HCT116 (cell line): ENCODE data around the gene SLC38A3. TPM values are rescaled to one million over a fixed set of nuclear protein-coding genes. Genes with fewer than 3 reads are reported as not detected.

ENCODE experiments used
- ATAC-seq: fragments of 200-7000 bp; cut with Tn5 transposase; 2 replicates; pipeline ENCODE4 v1.9.1; 2020; ENCODE audit warnings: mild to moderate bottlenecking, moderate library complexity
- BruUV-seq: library from RNA; stranded (reverse); fragments of 400-500 nt; replicated peaks from 2 replicates; lab custom pipeline; 2021; lab: Mats Ljungman, UMichigan
- CTCF ChIA-PET: fragments of 300-600 bp; sonication (Branson Sonifier 250); formaldehyde crosslinking; loops from one replicate; lab custom pipeline; 2021; ENCODE audit warnings: antibody characterized with exemption; lab: Charles Lee
- POLR2A ChIA-PET: fragments of 300-600, 350-600 bp; sonication (Branson Sonifier 250); formaldehyde crosslinking; loops from one replicate; lab custom pipeline; 2021; ENCODE audit warnings: antibody characterized with exemption; lab: Charles Lee
- RAD21 ChIA-PET, 2 experiments: fragments of 300-600 bp; sonication (Branson Sonifier 250); formaldehyde crosslinking; loops; one replicate each; lab custom pipeline; 2023; ENCODE audit warnings: low total read pairs in 2 of 2; ENCODE audit not compliant: uncharacterized antibody in 2 of 2, unreplicated experiment in 2 of 2, low non-redundant PET in 1 of 2; lab: Charles Lee
- DNase-seq: peaks from one replicate; pipeline ENCODE4 v3.0.0-alpha.2; 2010; ENCODE audit warnings: low read depth, low spot score
- H2AFZ ChIP-seq: fragments of 200-600 bp; shearing (Covaris generic), sonication (generic); 2 replicates; pipeline ENCODE4 v1.6.1; 2017; ENCODE audit warnings: low read depth, mixed run types, mixed read lengths, antibody characterized with exemption, low read length; ENCODE audit not compliant: poor library complexity, severe bottlenecking
- H3K27ac ChIP-seq: 2 replicates; pipeline ENCODE4 v1.5.1; 2012; ENCODE audit warnings: low read depth, low read length
- H3K27me3 ChIP-seq: fragments of 200-600 bp; sonication (generic); 2 replicates; pipeline ENCODE4 v1.6.1; 2016; ENCODE audit warnings: mixed run types, low read length, mixed read lengths; ENCODE audit not compliant: insufficient read depth
- H3K36me3 ChIP-seq, 2 experiments: fragments of 200-500 bp in 1 of 2; fragments of 200-600 bp in 1 of 2; sonication (Bioruptor generic) in 1 of 2; sonication (generic) in 1 of 2; 2 replicates each; pipeline versions ENCODE4 v1.5.1 to v1.6.1; 2014 to 2016; ENCODE audit warnings: low read length in 2 of 2, inconsistent platforms in 1 of 2, mixed read lengths in 1 of 2, mixed run types in 1 of 2; ENCODE audit not compliant: insufficient read depth in 2 of 2, control insufficient read depth in 1 of 2
- H3K4me1 ChIP-seq, 2 experiments: fragments of 200-600 bp in 1 of 2; sonication (generic) in 1 of 2; 2 replicates each; pipeline versions ENCODE4 v1.5.1 to v1.6.1; 2012 to 2017; ENCODE audit warnings: low read length in 2 of 2, inconsistent platforms in 1 of 2, mild to moderate bottlenecking in 1 of 2, mixed read lengths in 1 of 2, mixed run types in 1 of 2, moderate library complexity in 1 of 2; ENCODE audit not compliant: insufficient read depth in 2 of 2, control insufficient read depth in 1 of 2
- H3K4me2 ChIP-seq: fragments of 200-600 bp; sonication (generic); 2 replicates; pipeline ENCODE4 v1.6.1; 2017; ENCODE audit warnings: mixed run types, low read length, mixed read lengths
- H3K4me3 ChIP-seq, 2 experiments: fragments of 200-600 bp in 1 of 2; sonication (generic) in 1 of 2; replicated peaks in 1 of 2; 2 replicates each; pipeline ENCODE4 v1.5.1; 2011 to 2016; ENCODE audit warnings: low read length in 2 of 2, control low read depth in 1 of 2, low read depth in 1 of 2, mild to moderate bottlenecking in 1 of 2, mixed read lengths in 1 of 2, mixed run types in 1 of 2
- H3K79me2 ChIP-seq: fragments of 200-600 bp; sonication (generic); 2 replicates; pipeline ENCODE4 v1.6.1; 2017; ENCODE audit warnings: mild to moderate bottlenecking, mixed run types, low read length, moderate library complexity, mixed read lengths; ENCODE audit not compliant: insufficient read depth
- H3K9ac ChIP-seq: fragments of 200-600 bp; sonication (generic); 2 replicates; pipeline ENCODE4 v1.6.1; 2016; ENCODE audit warnings: low read length, mixed read lengths
- H3K9me2 ChIP-seq: fragments of 200-600 bp; sonication (generic), shearing (Covaris generic); 2 replicates; pipeline ENCODE4 v1.6.1; 2017; ENCODE audit warnings: mixed run types, mild to moderate bottlenecking, moderate library complexity; ENCODE audit not compliant: insufficient read depth
- H3K9me3 ChIP-seq, 2 experiments: fragments of 200-500 bp in 1 of 2; fragments of 200-600 bp in 1 of 2; sonication (Bioruptor generic) in 1 of 2; sonication (generic) in 1 of 2; 2 replicates each; pipeline ENCODE4 v1.6.1; 2014 to 2017; ENCODE audit warnings: low read length in 2 of 2, mixed read lengths in 2 of 2, inconsistent platforms in 1 of 2, low read depth in 1 of 2, mild to moderate bottlenecking in 1 of 2, mixed run types in 1 of 2, moderate library complexity in 1 of 2; ENCODE audit not compliant: control insufficient read depth in 1 of 2, insufficient read depth in 1 of 2
- H4K20me1 ChIP-seq: fragments of 200-600 bp; sonication (generic), shearing (Covaris generic); 2 replicates; pipeline ENCODE4 v1.6.1; 2017; ENCODE audit warnings: mixed run types, mild to moderate bottlenecking, moderate library complexity; ENCODE audit not compliant: insufficient read depth
- CBX3 ChIP-seq: IDR thresholded peaks from 2 replicates; pipeline ENCODE4 v1.6.1; 2012; ENCODE audit warnings: low read depth
- EGR1 ChIP-seq: IDR thresholded peaks from 2 replicates; pipeline ENCODE4 v1.6.1; 2012; ENCODE audit warnings: low read depth
- EZH2 ChIP-seq: fragments of 200-600 bp; sonication (generic); IDR thresholded peaks from 2 replicates; pipeline ENCODE4 v1.6.1; 2017; ENCODE audit warnings: antibody characterized with exemption, mixed run types
- JUND ChIP-seq: IDR thresholded peaks from 2 replicates; pipeline ENCODE4 v1.6.1; 2012
- POLR2A ChIP-seq: IDR thresholded peaks from 2 replicates; pipeline ENCODE4 v1.7.0; 2011; ENCODE audit warnings: borderline replicate concordance; ENCODE audit not compliant: insufficient read depth, insufficient read length; ENCODE audit errors: extremely low read depth
- SP1 ChIP-seq: IDR thresholded peaks from 2 replicates; pipeline ENCODE4 v1.6.1; 2012; ENCODE audit warnings: low read depth
- SRF ChIP-seq: IDR thresholded peaks from 2 replicates; pipeline ENCODE4 v1.6.1; 2012; ENCODE audit warnings: low read depth
- TCF7L2 ChIP-seq: IDR thresholded peaks from 2 replicates; pipeline ENCODE4 v1.7.0; 2011; ENCODE audit warnings: borderline replicate concordance, inconsistent platforms; ENCODE audit not compliant: insufficient read depth, insufficient read length; ENCODE audit errors: extremely low read depth
- YY1 ChIP-seq: IDR thresholded peaks from 2 replicates; pipeline ENCODE4 v1.6.1; 2011; ENCODE audit warnings: low read length, low read depth, moderate library complexity, mild to moderate bottlenecking; ENCODE audit not compliant: insufficient replicate concordance; ENCODE audit errors: extremely low read depth
- ZFX ChIP-seq: fragments of 450-650 bp; IDR thresholded peaks from 2 replicates; pipeline ENCODE4 v1.6.1; 2017
- ZNF274 ChIP-seq: fragments of 200-500 bp; sonication (Bioruptor generic); IDR thresholded peaks from 2 replicates; pipeline ENCODE4 v1.6.1; 2014; ENCODE audit warnings: mild to moderate bottlenecking, low read depth, low read length, inconsistent platforms
- intact Hi-C: fragments of 100-400 bp; cut with micrococcal nuclease; formaldehyde crosslinking; loops from 2 replicates; pipeline ENCODE4 v1.10.0; 2022
- total RNA-seq: library from RNA; stranded (reverse); gene quantifications from one replicate; pipeline ENCODE4 v1.2.1, GENCODE V29; 2021; ENCODE audit not compliant: unreplicated experiment
- TF ChIP-seq, protein P1 (sequence below): IDR thresholded peaks from 2 replicates; pipeline ENCODE4 v1.6.1; 2011; ENCODE audit warnings: mild to moderate bottlenecking, low read length, moderate library complexity; ENCODE audit not compliant: insufficient replicate concordance; ENCODE audit errors: extremely low read depth

Gene SLC38A3
- total RNA-seq, 1 experiment from 2014 or later: 3.1 TPM

DNA sequence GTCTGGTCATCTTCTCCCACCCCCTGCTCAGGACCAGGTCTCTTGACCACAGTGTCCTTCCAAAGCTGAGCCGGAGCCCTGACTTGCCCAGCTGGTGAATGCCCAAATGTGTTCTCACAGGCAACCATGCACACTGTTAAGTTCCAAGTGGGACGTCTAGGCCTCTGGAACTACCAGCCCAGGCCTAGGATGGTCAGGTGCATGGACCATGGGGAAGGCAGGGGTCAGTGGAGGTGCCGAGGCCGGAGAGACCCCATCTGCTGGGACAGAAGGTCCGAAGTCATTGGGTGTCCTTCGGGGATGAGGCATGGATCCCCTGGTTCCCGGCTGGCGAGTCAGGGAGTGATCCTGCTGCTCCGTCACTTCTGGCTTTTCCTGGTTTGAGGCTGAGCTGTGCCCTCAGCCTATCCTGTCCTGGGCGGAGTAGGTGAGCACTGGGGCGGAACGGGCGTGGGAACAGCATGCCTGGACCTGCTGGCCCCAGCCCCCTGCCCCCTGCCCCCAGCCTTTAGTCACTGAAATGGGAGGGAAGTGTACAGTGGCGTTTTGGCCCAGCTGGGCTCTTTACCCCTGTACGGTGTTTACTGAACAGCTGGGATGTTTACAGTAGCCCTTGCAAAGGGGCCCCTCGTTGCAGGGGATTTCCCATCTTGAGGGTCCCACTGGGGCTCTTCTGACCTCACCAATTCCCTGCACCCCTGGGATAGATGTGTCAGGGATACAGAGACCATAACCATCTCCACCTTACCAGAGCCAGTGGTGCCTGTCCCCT lies 37.8 kb upstream of the SLC38A3 start:
- ChIA-PET RAD21 (no interaction called here), CTCF (no interaction called here), POLR2A (no interaction called here)
- intact Hi-C loops: no loop called here
- H3K9me2 ChIP-seq: no peaks in the 10 kb centered on the region
- no peaks in the 10 kb centered on the region for H3K36me3 ChIP-seq
- no peak overlapping the region for H3K4me3 ChIP-seq
- no peak overlapping the region for H3K4me2 ChIP-seq
- no peak overlapping the region for H3K27ac ChIP-seq
- H3K27me3 ChIP-seq: no peaks in the 10 kb centered on the region
- H3K4me1 ChIP-seq: peaks cover 0 to 34% of the 10 kb centered on the region in 2 experiments; a peak in 2 of 4 replicates
- no peaks in the 10 kb centered on the region for H4K20me1 ChIP-seq
- no peak overlapping the region for H3K9ac ChIP-seq
- TF ChIP-seq EZH2 (no peak), SRF (no peak), CBX3 (no peak), ZNF274 (no peak), TCF7L2 (no peak)
- TF ChIP-seq, protein P1, sequence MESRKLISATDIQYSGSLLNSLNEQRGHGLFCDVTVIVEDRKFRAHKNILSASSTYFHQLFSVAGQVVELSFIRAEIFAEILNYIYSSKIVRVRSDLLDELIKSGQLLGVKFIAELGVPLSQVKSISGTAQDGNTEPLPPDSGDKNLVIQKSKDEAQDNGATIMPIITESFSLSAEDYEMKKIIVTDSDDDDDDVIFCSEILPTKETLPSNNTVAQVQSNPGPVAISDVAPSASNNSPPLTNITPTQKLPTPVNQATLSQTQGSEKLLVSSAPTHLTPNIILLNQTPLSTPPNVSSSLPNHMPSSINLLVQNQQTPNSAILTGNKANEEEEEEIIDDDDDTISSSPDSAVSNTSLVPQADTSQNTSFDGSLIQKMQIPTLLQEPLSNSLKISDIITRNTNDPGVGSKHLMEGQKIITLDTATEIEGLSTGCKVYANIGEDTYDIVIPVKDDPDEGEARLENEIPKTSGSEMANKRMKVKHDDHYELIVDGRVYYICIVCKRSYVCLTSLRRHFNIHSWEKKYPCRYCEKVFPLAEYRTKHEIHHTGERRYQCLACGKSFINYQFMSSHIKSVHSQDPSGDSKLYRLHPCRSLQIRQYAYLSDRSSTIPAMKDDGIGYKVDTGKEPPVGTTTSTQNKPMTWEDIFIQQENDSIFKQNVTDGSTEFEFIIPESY: no peak
- no peaks in the 10 kb centered on the region for H3K9me3 ChIP-seq
- no peak for ATAC-seq
- H2AFZ ChIP-seq: no peak overlapping the region
- H3K79me2 ChIP-seq: no peaks in the 10 kb centered on the region
- DNase-seq: no peak
- BruUV-seq: no TSS peak

DNA sequence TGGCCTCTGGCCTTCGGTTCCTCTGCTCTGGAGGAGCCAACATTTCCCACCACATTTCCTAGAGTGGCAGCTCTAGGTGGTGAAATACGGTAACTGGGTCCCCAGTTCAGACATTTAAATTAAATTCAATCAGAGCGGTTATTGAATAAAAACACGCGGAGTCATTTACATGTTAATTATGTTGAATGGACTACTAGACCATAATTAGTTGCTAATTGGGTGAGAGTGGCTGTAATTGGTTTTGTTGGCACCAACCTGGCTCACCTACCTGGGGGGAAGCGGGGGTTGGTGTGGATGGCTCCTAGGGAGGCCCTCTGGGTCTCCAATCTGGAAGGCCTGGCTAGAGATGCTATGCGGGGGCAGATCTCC lies 37.2 kb upstream of the SLC38A3 start:
- CTCF ChIA-PET: no interaction called here
- no peaks in the 10 kb centered on the region for H3K27me3 ChIP-seq
- H3K9ac ChIP-seq: no peak overlapping the region
- H4K20me1 ChIP-seq: no peaks in the 10 kb centered on the region
- RAD21 ChIA-PET: no interaction called here
- H3K4me2 ChIP-seq: no peak overlapping the region
- no peak for ATAC-seq
- H3K9me2 ChIP-seq: no peaks in the 10 kb centered on the region
- H3K4me3 ChIP-seq: no peak overlapping the region
- POLR2A ChIA-PET: no interaction called here
- no peaks in the 10 kb centered on the region for H3K36me3 ChIP-seq
- intact Hi-C loops: no loop called here
- no peaks in the 10 kb centered on the region for H3K79me2 ChIP-seq
- no TSS peak for BruUV-seq
- H3K9me3 ChIP-seq: no peaks in the 10 kb centered on the region
- H2AFZ ChIP-seq: no peak overlapping the region
- TF ChIP-seq YY1 (no peak), SP1 (no peak), POLR2A (no peak), SRF (no peak), ZFX (no peak), JUND (no peak), EGR1 (no peak), EZH2 (no peak), ZNF274 (no peak)
- H3K4me1 ChIP-seq: peaks cover 2 to 40% of the 10 kb centered on the region in 2 experiments; a peak in 3 of 4 replicates
- DNase-seq: no peak
- no peak overlapping the region for H3K27ac ChIP-seq
